ENCODE results near the gene SLC43A3. TPM values are rescaled to one million over a fixed set of nuclear protein-coding genes. Genes with fewer than 3 reads are reported as not detected.

Gene SLC43A3
- total and polyA plus RNA-seq, 9 of the 15 experiments (the other 6 are each of a cell fraction or from before 2014, with no cell fraction given) = 63.7 to 281 (median 139) TPM

DNA sequence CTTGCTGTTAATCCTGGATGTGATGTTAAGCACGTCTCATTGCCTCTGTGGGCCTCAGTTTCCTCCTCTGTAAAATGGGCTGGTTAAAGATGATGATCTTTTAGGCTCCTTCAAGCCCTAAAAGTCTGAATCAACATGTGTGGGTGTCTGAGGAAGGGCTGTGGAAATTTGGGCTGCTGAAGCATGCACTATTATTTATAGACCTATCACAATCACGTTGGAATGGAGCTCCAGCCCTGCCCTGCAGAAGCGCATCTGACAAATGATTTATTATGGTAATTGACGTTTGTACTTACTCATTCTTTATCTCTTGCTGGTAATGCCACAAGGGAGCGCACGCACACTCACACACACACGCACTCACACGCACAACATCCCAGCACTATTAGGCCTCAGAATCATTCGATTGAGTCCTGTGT lies 68.4 kb downstream of the SLC43A3 start (continued):
- TF ChIP-seq, protein P1, sequence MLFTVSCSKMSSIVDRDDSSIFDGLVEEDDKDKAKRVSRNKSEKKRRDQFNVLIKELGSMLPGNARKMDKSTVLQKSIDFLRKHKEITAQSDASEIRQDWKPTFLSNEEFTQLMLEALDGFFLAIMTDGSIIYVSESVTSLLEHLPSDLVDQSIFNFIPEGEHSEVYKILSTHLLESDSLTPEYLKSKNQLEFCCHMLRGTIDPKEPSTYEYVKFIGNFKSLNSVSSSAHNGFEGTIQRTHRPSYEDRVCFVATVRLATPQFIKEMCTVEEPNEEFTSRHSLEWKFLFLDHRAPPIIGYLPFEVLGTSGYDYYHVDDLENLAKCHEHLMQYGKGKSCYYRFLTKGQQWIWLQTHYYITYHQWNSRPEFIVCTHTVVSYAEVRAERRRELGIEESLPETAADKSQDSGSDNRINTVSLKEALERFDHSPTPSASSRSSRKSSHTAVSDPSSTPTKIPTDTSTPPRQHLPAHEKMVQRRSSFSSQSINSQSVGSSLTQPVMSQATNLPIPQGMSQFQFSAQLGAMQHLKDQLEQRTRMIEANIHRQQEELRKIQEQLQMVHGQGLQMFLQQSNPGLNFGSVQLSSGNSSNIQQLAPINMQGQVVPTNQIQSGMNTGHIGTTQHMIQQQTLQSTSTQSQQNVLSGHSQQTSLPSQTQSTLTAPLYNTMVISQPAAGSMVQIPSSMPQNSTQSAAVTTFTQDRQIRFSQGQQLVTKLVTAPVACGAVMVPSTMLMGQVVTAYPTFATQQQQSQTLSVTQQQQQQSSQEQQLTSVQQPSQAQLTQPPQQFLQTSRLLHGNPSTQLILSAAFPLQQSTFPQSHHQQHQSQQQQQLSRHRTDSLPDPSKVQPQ (CRISPR knock-in tag; IDR thresholded peaks at IDR 0.05; ENCODE audit: borderline replicate concordance) = no peak
- TF ChIP-seq CTBP1 (IDR thresholded peaks at IDR 0.05; ENCODE audit: borderline replicate concordance) = peak; percentile 42; the same call in 1 of the 2 replicates
- TF ChIP-seq, protein P2, sequence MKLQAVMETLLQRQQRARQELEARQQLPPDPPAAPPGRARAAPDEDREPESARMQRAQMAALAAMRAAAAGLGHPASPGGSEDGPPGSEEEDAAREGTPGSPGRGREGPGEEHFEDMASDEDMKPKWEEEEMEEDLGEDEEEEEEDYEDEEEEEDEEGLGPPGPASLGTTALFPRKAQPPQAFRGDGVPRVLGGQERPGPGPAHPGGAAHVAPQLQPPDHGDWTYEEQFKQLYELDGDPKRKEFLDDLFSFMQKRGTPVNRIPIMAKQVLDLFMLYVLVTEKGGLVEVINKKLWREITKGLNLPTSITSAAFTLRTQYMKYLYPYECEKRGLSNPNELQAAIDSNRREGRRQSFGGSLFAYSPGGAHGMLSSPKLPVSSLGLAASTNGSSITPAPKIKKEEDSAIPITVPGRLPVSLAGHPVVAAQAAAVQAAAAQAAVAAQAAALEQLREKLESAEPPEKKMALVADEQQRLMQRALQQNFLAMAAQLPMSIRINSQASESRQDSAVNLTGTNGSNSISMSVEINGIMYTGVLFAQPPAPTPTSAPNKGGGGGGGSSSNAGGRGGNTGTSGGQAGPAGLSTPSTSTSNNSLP (IDR thresholded peaks at IDR 0.05; ENCODE audit: borderline replicate concordance, low read depth, low read length) = 0 out of 2 replicates have a peak, but pooled peaks have one; percentile 43
- TF ChIP-seq PHF20 (IDR thresholded peaks at IDR 0.05; ENCODE audit: partially characterized antibody) = peak; percentile 35
- TF ChIP-seq, protein P3, sequence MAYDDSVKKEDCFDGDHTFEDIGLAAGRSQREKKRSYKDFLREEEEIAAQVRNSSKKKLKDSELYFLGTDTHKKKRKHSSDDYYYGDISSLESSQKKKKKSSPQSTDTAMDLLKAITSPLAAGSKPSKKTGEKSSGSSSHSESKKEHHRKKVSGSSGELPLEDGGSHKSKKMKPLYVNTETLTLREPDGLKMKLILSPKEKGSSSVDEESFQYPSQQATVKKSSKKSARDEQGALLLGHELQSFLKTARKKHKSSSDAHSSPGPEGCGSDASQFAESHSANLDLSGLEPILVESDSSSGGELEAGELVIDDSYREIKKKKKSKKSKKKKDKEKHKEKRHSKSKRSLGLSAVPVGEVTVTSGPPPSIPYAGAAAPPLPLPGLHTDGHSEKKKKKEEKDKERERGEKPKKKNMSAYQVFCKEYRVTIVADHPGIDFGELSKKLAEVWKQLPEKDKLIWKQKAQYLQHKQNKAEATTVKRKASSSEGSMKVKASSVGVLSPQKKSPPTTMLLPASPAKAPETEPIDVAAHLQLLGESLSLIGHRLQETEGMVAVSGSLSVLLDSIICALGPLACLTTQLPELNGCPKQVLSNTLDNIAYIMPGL (CRISPR knock-in tag; IDR thresholded peaks at IDR 0.05) = no peak
- peak; percentile 83 for TF ChIP-seq FOSL1 (tag; conservative IDR thresholded peaks at IDR 0.05)
- TF ChIP-seq, protein P4, sequence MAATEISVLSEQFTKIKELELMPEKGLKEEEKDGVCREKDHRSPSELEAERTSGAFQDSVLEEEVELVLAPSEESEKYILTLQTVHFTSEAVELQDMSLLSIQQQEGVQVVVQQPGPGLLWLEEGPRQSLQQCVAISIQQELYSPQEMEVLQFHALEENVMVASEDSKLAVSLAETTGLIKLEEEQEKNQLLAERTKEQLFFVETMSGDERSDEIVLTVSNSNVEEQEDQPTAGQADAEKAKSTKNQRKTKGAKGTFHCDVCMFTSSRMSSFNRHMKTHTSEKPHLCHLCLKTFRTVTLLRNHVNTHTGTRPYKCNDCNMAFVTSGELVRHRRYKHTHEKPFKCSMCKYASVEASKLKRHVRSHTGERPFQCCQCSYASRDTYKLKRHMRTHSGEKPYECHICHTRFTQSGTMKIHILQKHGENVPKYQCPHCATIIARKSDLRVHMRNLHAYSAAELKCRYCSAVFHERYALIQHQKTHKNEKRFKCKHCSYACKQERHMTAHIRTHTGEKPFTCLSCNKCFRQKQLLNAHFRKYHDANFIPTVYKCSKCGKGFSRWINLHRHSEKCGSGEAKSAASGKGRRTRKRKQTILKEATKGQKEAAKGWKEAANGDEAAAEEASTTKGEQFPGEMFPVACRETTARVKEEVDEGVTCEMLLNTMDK (IDR thresholded peaks at IDR 0.05; ENCODE audit: borderline replicate concordance, insufficient read depth, low read depth, low read length, poor library complexity, severe bottlenecking) = no peak
- TF ChIP-seq C11orf30 (IDR thresholded peaks at IDR 0.05; ENCODE audit: low read depth) = no peak
- TF ChIP-seq, protein P5, sequence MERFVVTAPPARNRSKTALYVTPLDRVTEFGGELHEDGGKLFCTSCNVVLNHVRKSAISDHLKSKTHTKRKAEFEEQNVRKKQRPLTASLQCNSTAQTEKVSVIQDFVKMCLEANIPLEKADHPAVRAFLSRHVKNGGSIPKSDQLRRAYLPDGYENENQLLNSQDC (CRISPR knock-in tag; IDR thresholded peaks at IDR 0.05) = no peak
- no peak for TF ChIP-seq SREBF1 (IDR thresholded peaks at IDR 0.05; ENCODE audit: borderline replicate concordance, low read depth, low read length)
- TF ChIP-seq, protein P6, sequence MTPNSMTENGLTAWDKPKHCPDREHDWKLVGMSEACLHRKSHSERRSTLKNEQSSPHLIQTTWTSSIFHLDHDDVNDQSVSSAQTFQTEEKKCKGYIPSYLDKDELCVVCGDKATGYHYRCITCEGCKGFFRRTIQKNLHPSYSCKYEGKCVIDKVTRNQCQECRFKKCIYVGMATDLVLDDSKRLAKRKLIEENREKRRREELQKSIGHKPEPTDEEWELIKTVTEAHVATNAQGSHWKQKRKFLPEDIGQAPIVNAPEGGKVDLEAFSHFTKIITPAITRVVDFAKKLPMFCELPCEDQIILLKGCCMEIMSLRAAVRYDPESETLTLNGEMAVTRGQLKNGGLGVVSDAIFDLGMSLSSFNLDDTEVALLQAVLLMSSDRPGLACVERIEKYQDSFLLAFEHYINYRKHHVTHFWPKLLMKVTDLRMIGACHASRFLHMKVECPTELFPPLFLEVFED (CRISPR knock-in tag; conservative IDR thresholded peaks at IDR 0.05) = no peak
- TF ChIP-seq, protein P7, sequence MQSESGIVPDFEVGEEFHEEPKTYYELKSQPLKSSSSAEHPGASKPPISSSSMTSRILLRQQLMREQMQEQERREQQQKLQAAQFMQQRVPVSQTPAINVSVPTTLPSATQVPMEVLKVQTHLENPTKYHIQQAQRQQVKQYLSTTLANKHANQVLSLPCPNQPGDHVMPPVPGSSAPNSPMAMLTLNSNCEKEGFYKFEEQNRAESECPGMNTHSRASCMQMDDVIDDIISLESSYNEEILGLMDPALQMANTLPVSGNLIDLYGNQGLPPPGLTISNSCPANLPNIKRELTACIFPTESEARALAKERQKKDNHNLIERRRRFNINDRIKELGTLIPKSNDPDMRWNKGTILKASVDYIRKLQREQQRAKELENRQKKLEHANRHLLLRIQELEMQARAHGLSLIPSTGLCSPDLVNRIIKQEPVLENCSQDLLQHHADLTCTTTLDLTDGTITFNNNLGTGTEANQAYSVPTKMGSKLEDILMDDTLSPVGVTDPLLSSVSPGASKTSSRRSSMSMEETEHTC (IDR thresholded peaks at IDR 0.05) = no peak
- peak in 1 of 2 experiments; percentile 65; a peak in 1 of 3 replicates for TF ChIP-seq CBX3 (IDR thresholded peaks at IDR 0.05; ENCODE audit: borderline replicate concordance in 1 of 2, low read length in 2 of 2)
- TF ChIP-seq SIN3A (IDR thresholded peaks at IDR 0.05; ENCODE audit: borderline replicate concordance in 2 of 2, control insufficient read depth in 1 of 2, low read depth in 2 of 2, low read length in 2 of 2) = no peak

Data from K562 (cell line).